A549 (cell line): ENCODE results near the gene AKAP14. TPM values are rescaled to one million over a fixed set of nuclear protein-coding genes. Genes with fewer than 3 reads are reported as not detected.

Source experiments
- polyA plus RNA-seq, 4 experiments: library from polyadenylated mRNA; depleted of rRNA in 3 of 4; stranded (reverse); fragments of >200 nt; fragmentation: RNase III in 1 of 4; extraction: RNeasy Plus Mini Kit Qiagen cat#74134 plus additional on column Dnase treatment in 1 of 4; gene quantifications; 2 replicates in 3 of 4; 3 replicates in 1 of 4; pipeline ENCODE4 v1.2.3, GENCODE V29; 2011 to 2017

The AKAP14 gene
- polyA plus RNA-seq, 2 of the 4 experiments (the other 2 are of a cell fraction), result not detected

Other genes starting within 250 kb of the AKAP14 start
- gene SEPTIN6, start 202.7 kb upstream of the AKAP14 start, polyA plus RNA-seq (2011; rRNA removed), result 15.2 and 16.3 TPM in 2 replicates
- gene SEPTIN6, start 202.7 kb upstream of the AKAP14 start, polyA plus RNA-seq (2017; fragmentation: RNase III; extraction: RNeasy Plus Mini Kit Qiagen cat#74134 plus additional on column Dnase treatment), result 10.7 to 14.1 TPM (median 12.9 TPM) in 3 replicates
- 0.05 and 0.08 TPM in 2 replicates for gene SOWAHD, start 137.3 kb upstream of the AKAP14 start, polyA plus RNA-seq (2011; rRNA removed)
- 0.09 to 0.22 TPM (median 0.09 TPM) in 3 replicates for gene SOWAHD, start 137.3 kb upstream of the AKAP14 start, polyA plus RNA-seq (2017; fragmentation: RNase III; extraction: RNeasy Plus Mini Kit Qiagen cat#74134 plus additional on column Dnase treatment)
- 3,499 and 3,669 TPM in 2 replicates for gene RPL39, start 104.3 kb upstream of the AKAP14 start, polyA plus RNA-seq (2011; rRNA removed)
- 4,937 to 5,260 TPM (median 4,942 TPM) in 3 replicates for gene RPL39, start 104.3 kb upstream of the AKAP14 start, polyA plus RNA-seq (2017; fragmentation: RNase III; extraction: RNeasy Plus Mini Kit Qiagen cat#74134 plus additional on column Dnase treatment)
- gene UPF3B, start 42.9 kb upstream of the AKAP14 start, polyA plus RNA-seq (2011; rRNA removed), result 14.3 and 27.6 TPM in 2 replicates
- gene UPF3B, start 42.9 kb upstream of the AKAP14 start, polyA plus RNA-seq (2017; fragmentation: RNase III; extraction: RNeasy Plus Mini Kit Qiagen cat#74134 plus additional on column Dnase treatment), result 23.9 to 26.4 TPM (median 26.1 TPM) in 3 replicates
- 16.5 and 18.5 TPM in 2 replicates for gene RNF113A, start 24.2 kb upstream of the AKAP14 start, polyA plus RNA-seq (2011; rRNA removed)
- 17.8 to 18.6 TPM (median 18.4 TPM) in 3 replicates for gene RNF113A, start 24.2 kb upstream of the AKAP14 start, polyA plus RNA-seq (2017; fragmentation: RNase III; extraction: RNeasy Plus Mini Kit Qiagen cat#74134 plus additional on column Dnase treatment)
- 249 and 435 TPM in 2 replicates for gene NDUFA1, start 24.1 kb upstream of the AKAP14 start, polyA plus RNA-seq (2011; rRNA removed)
- 432 to 469 TPM (median 449 TPM) in 3 replicates for gene NDUFA1, start 24.1 kb upstream of the AKAP14 start, polyA plus RNA-seq (2017; fragmentation: RNase III; extraction: RNeasy Plus Mini Kit Qiagen cat#74134 plus additional on column Dnase treatment)
- gene NKAP, start 47.9 kb downstream of the AKAP14 start, polyA plus RNA-seq (2011; rRNA removed), result 7.7 and 16.9 TPM in 2 replicates
- gene NKAP, start 47.9 kb downstream of the AKAP14 start, polyA plus RNA-seq (2017; fragmentation: RNase III; extraction: RNeasy Plus Mini Kit Qiagen cat#74134 plus additional on column Dnase treatment), result 5.9 to 6.6 TPM (median 6.3 TPM) in 3 replicates
- gene RHOXF2B, start 181.8 kb downstream of the AKAP14 start, polyA plus RNA-seq (2011; rRNA removed), result not detected in 2 replicates
- gene RHOXF2B, start 181.8 kb downstream of the AKAP14 start, polyA plus RNA-seq (2017; fragmentation: RNase III; extraction: RNeasy Plus Mini Kit Qiagen cat#74134 plus additional on column Dnase treatment), result not detected in 3 replicates
- gene RHOXF1, start 220.0 kb downstream of the AKAP14 start, polyA plus RNA-seq (2011; rRNA removed), result 0.10 and 0.30 TPM in 2 replicates
- not detected in 3 replicates for gene RHOXF1, start 220.0 kb downstream of the AKAP14 start, polyA plus RNA-seq (2017; fragmentation: RNase III; extraction: RNeasy Plus Mini Kit Qiagen cat#74134 plus additional on column Dnase treatment)